ENCODE data around the gene FKBP15.

- no peak for TF ChIP-seq POLR2AphosphoS5 (IDR thresholded peaks at IDR 0.05)
- TF ChIP-seq CTCF (IDR thresholded peaks at IDR 0.05) = no peak
These were observed 36.5 kb downstream of the FKBP15 start for GRCh38 chr9:113184539-113184938.

Data from stomach (tissue), 4 donors.